GM23248 (cell line): ENCODE data around the gene TPRX2. TPM values are rescaled to one million over a fixed set of nuclear protein-coding genes. Genes with fewer than 3 reads are reported as not detected.
A peak's percentile ranks its signal among the peaks of the same experiment; 100 is the strongest.

Experiments used
- DNase-seq: peaks from one replicate; pipeline ENCODE4 v3.0.0-alpha.2; 2015
- H2AFZ ChIP-seq: fragments of 200-600 bp; sonication (generic); 2 replicates; pipeline ENCODE4 v1.6.1; 2016; ENCODE audit warnings: antibody characterized with exemption
- H3F3A ChIP-seq: fragments of 200-600 bp; sonication (generic); 2 replicates; pipeline ENCODE4 v1.6.1; 2016; ENCODE audit warnings: mild to moderate bottlenecking, antibody characterized with exemption, mixed run types; ENCODE audit not compliant: insufficient read depth
- H3K27ac ChIP-seq: fragments of 200-600 bp; sonication (generic); 2 replicates; pipeline ENCODE4 v1.5.1; 2016; ENCODE audit warnings: mild to moderate bottlenecking
- H3K27me3 ChIP-seq: fragments of 200-600 bp; sonication (generic); replicated peaks from 2 replicates; pipeline ENCODE4 v1.6.1; 2016; ENCODE audit warnings: mild to moderate bottlenecking; ENCODE audit not compliant: insufficient read depth
- H3K36me3 ChIP-seq: fragments of 200-600 bp; sonication (generic); 2 replicates; pipeline ENCODE4 v1.6.1; 2016; ENCODE audit warnings: low read depth, mild to moderate bottlenecking
- H3K4me1 ChIP-seq: fragments of 200-600 bp; sonication (generic); 2 replicates; pipeline ENCODE4 v1.6.1; 2016; ENCODE audit warnings: mild to moderate bottlenecking; ENCODE audit not compliant: insufficient read depth
- H3K4me2 ChIP-seq: fragments of 200-600 bp; sonication (generic); one replicate; pipeline ENCODE4 v1.6.1; 2016; ENCODE audit warnings: mild to moderate bottlenecking; ENCODE audit not compliant: unreplicated experiment
- H3K4me3 ChIP-seq: fragments of 200-600 bp; sonication (generic); 2 replicates; pipeline ENCODE4 v1.5.1; 2016; ENCODE audit warnings: mild to moderate bottlenecking
- H3K79me2 ChIP-seq: fragments of 200-600 bp; sonication (generic); 2 replicates; pipeline ENCODE4 v1.6.1; 2016; ENCODE audit warnings: mild to moderate bottlenecking; ENCODE audit not compliant: insufficient read depth
- H3K9ac ChIP-seq: fragments of 200-600 bp; sonication (generic); 2 replicates; pipeline ENCODE4 v1.6.1; 2016; ENCODE audit warnings: mild to moderate bottlenecking
- H3K9me2 ChIP-seq: fragments of 200-600 bp; sonication (generic); 2 replicates; pipeline ENCODE4 v1.6.1; 2016; ENCODE audit warnings: mixed run types, mild to moderate bottlenecking, moderate library complexity; ENCODE audit not compliant: insufficient read depth
- H3K9me3 ChIP-seq: fragments of 200-600 bp; sonication (generic); one replicate; pipeline ENCODE4 v1.6.1; 2017; ENCODE audit warnings: low read depth
- H4K20me1 ChIP-seq: fragments of 200-600 bp; sonication (generic); 2 replicates; pipeline ENCODE4 v1.6.0; 2016; ENCODE audit not compliant: insufficient read depth
- EZH2 ChIP-seq: fragments of 200-600 bp; sonication (generic); IDR thresholded peaks from 2 replicates; pipeline ENCODE4 v1.6.1; 2018; ENCODE audit warnings: antibody characterized with exemption, mild to moderate bottlenecking; ENCODE audit not compliant: insufficient read depth, poor library complexity, severe bottlenecking
- EZH2phosphoT487 ChIP-seq: fragments of 200-600 bp; sonication (generic); IDR thresholded peaks from 2 replicates; pipeline ENCODE4 v1.6.1; 2018; ENCODE audit warnings: antibody characterized with exemption, moderate library complexity, mild to moderate bottlenecking, low read depth; ENCODE audit not compliant: insufficient read depth
- WGBS, 2 experiments: methylation state at CpG; one replicate each; pipeline ENCODE4 v1.1.6; 2015 to 2017; ENCODE audit warnings: low lambda C conversion rate in 2 of 2, low coverage in 1 of 2; ENCODE audit errors: missing lambda C conversion rate in 2 of 2; 5-methylcytosine and 5-hydroxymethylcytosine counted together
- in situ Hi-C: fragments of 300-500 bp; cut with MboI; formaldehyde crosslinking; loops from 2 replicates; pipeline ENCODE4 v1.15.0; 2020
- polyA plus RNA-seq: library from polyadenylated mRNA; unstranded; fragments of >200 nt; fragmentation: Nextera tagmentation; extraction: Ambion mirVana; gene quantifications from 2 replicates; pipeline ENCODE4 v1.2.1, GENCODE V29; 2016
- total RNA-seq: library from RNA; depleted of rRNA; stranded (reverse); fragments of >200 nt; shearing (Covaris generic); gene quantifications from 2 replicates; pipeline ENCODE4 v1.2.3, GENCODE V29; 2014

TPRX2 gene
- total and polyA plus RNA-seq, 2 experiments from 2014 or later, result not detected

DNA sequence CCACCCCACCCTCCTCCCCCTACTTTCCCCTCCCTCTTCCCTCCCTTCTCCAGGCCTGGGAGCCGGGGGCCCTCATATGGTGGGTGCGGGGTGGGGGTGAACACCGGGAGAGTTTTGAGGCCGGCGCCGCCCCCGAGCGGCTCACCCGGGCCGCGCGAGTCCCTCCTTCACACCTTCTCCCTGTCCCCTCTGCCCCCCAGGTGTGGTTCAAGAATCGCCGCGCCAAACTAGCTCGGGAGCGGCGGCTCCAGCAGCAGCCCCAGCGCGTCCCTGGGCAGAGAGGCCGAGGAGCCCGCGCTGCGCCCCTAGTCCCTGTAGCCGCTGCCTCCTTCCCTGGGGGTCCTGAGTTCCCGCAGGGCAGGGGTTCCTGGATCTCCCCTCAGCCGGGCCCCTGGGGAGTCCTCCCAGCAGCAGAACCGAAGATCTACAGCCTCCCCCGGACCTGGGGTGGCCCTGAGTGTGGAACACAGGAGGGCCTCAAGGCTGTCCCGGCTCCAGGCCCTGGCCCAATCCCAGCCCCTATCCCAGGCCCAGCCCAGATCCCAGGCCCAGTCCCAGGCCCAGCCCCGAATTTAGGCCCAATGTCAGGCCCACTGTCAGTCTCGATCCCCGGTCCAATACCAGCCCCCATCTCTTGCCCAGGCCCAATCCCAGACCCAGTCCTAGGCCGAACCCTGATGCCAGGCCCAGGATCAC, 1.7 kb downstream of the TPRX2 start:
- no peak for DNase-seq
- no peak overlapping the region for H2AFZ ChIP-seq
- H3K4me2 ChIP-seq, result no peak overlapping the region
- no peaks in the 10 kb centered on the region for H3K36me3 ChIP-seq
- no peak overlapping the region for H3K9ac ChIP-seq
- peaks cover 6% of the 10 kb centered on the region; the same call in 1 of the 2 replicates for H3K27me3 ChIP-seq
- H3K79me2 ChIP-seq, result no peaks in the 10 kb centered on the region
- in situ Hi-C loops, result no loop called here
- no peaks in the 10 kb centered on the region for H3F3A ChIP-seq
- no peaks in the 10 kb centered on the region for H3K9me3 ChIP-seq
- H4K20me1 ChIP-seq, result no peaks in the 10 kb centered on the region
- no peak overlapping the region for H3K27ac ChIP-seq
- H3K9me2 ChIP-seq, result no peaks in the 10 kb centered on the region
- 56 to 73% methylated on average over 16 to 28 of the region's 34 CpGs for WGBS, 2 experiments
- H3K4me3 ChIP-seq, result no peak overlapping the region
- no peaks in the 10 kb centered on the region for H3K4me1 ChIP-seq
- no peak for TF ChIP-seq EZH2

GRCh38 chr19:47861630-47862029, 2.6 kb downstream of the TPRX2 start:
- H3K4me2 ChIP-seq, result no peak overlapping the region
- no peak overlapping the region for H3K4me3 ChIP-seq
- H3K9me2 ChIP-seq, result no peaks in the 10 kb centered on the region
- no peaks in the 10 kb centered on the region for H3K4me1 ChIP-seq
- DNase-seq, result no peak
- in situ Hi-C loops, result no loop called here
- no peak overlapping the region for H3K9ac ChIP-seq
- no peaks in the 10 kb centered on the region for H3K27me3 ChIP-seq
- H3F3A ChIP-seq, result no peaks in the 10 kb centered on the region
- H4K20me1 ChIP-seq, result no peaks in the 10 kb centered on the region
- no peak for TF ChIP-seq EZH2phosphoT487
- TF ChIP-seq EZH2, result no peak
- no peaks in the 10 kb centered on the region for H3K9me3 ChIP-seq
- H3K79me2 ChIP-seq, result no peaks in the 10 kb centered on the region
- no peaks in the 10 kb centered on the region for H3K36me3 ChIP-seq
- no peak overlapping the region for H3K27ac ChIP-seq
- no peak overlapping the region for H2AFZ ChIP-seq
- WGBS, 2 experiments, result 81 to 87% methylated on average over 5 of the region's 5 CpGs

- Histone ChIP-seq H3K79me2 (no peaks in the 10 kb centered on the region), H3K9me3 (no peaks in the 10 kb centered on the region), H2AFZ (peak overlapping the region; percentile 20; the same call in 1 of the 2 replicates), H4K20me1 (no peaks in the 10 kb centered on the region), H3K36me3 (no peaks in the 10 kb centered on the region), H3K9me2 (no peaks in the 10 kb centered on the region), H3K27me3 (no peaks in the 10 kb centered on the region), H3K4me2 (no peak overlapping the region), H3K9ac (no peak overlapping the region), H3K4me1 (no peaks in the 10 kb centered on the region), H3F3A (no peaks in the 10 kb centered on the region), H3K4me3 (no peak overlapping the region), H3K27ac (no peak overlapping the region)
- in situ Hi-C loops, result no loop called here
- TF ChIP-seq EZH2 (no peak), EZH2phosphoT487 (no peak)
- DNase-seq, result peak; percentile 80
- 15 to 17% methylated on average over 14 of the region's 14 CpGs for WGBS, 2 experiments
Measured at GRCh38 chr19:47863514-47863936, 4.5 kb downstream of the TPRX2 start.

GRCh38 chr19:47865166-47865565, 6.1 kb downstream of the TPRX2 start:
- in situ Hi-C loops, result no loop called here
- H3K4me2 ChIP-seq, result no peak overlapping the region
- H3K9me3 ChIP-seq, result no peaks in the 10 kb centered on the region
- H3K36me3 ChIP-seq, result no peaks in the 10 kb centered on the region
- H3K9ac ChIP-seq, result no peak overlapping the region
- H3K4me1 ChIP-seq, result no peaks in the 10 kb centered on the region
- no peaks in the 10 kb centered on the region for H3F3A ChIP-seq
- H3K9me2 ChIP-seq, result no peaks in the 10 kb centered on the region
- no peak for TF ChIP-seq EZH2
- TF ChIP-seq EZH2phosphoT487, result no peak
- H3K4me3 ChIP-seq, result no peak overlapping the region
- peaks cover under 1% of the 10 kb centered on the region; the same call in 1 of the 2 replicates for H3K27me3 ChIP-seq
- no peak for DNase-seq
- no peaks in the 10 kb centered on the region for H3K79me2 ChIP-seq
- no peak overlapping the region for H3K27ac ChIP-seq
- no peaks in the 10 kb centered on the region for H4K20me1 ChIP-seq
- 37 to 39% methylated on average over 10 of the region's 10 CpGs for WGBS, 2 experiments
- no peak overlapping the region for H2AFZ ChIP-seq
